AML-193 (cell line): ENCODE results near the gene TUBB2A.

Experiments
- DNase-seq, 2 experiments: peaks; one replicate each; lab custom pipeline; 2025; lab: John Stamatoyannopoulos, UW

The TUBB2A gene

DNA sequence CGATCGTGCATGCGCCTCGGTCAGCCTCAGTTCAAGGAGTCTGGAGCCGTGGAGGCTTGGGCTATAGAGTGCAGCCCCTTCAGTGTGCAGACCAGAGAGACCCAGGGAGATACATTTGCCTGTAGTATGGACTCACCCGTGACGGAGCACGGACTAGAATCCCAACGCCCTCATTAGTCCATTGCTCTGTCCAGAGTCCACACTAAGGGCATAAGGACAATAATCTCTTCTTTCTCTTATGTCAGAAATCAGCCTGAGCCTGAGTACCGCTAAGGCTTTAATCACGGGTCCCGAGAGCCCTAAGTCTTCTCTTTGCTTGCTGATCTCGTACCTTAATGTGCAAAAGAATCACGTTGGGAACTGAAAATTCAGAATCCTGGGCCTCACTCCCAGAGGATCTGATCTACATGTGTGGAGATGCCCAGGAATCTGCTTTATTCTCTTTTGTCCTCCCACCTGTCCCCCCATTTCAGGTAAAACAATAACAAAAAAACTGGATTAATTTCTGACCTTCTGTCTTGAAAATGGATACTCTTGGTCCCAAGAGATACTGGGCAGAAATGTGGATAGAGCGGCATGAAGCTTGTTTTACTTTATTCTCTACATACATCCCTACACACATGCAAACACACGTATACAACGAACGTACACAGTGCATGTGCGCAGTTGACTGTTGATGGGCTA lies 38.2 kb downstream of the TUBB2A start:
- DNase-seq, result no peak

DNA sequence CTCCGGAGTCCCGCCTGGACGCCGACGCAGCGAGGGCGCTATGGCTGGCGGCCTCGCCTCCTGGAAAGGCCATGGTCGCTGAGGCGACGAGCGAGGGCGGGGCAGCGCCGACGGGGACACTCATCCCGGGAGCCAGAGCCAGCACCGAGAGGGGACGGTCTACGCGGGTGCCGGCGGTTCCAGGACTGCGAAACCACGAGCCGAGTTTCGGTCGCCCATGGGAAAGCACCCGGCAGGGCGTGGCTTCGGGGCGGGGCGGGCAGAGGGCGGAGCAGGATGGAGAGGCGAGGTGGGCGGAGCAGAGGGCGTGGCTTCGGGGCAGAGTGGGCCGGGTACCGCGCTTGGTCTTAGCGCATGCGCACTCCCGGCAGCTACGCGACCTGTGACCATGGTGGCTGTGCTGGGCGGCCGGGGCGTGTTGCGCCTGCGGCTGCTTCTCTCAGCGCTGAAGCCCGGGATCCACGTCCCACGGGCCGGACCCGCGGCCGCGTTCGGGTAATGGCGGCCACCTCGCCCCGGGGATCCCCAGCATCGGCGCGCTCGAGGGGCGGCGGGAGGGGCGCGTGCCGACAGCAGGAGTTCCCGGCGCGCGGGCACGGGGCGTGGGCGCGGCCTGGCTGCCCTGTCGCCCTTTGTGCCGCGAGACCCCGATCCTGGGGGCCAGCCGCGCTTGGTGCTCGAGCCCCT lies 38.8 kb downstream of the TUBB2A start, which contains the start of gene BPHL:
Gene BPHL (plus strand): TSS at position 359 of the 687 bp plus-strand sequence. CDS start 30 bp downstream, at position 389.
- DNase-seq, result peak; percentile 94 to 95

DNA sequence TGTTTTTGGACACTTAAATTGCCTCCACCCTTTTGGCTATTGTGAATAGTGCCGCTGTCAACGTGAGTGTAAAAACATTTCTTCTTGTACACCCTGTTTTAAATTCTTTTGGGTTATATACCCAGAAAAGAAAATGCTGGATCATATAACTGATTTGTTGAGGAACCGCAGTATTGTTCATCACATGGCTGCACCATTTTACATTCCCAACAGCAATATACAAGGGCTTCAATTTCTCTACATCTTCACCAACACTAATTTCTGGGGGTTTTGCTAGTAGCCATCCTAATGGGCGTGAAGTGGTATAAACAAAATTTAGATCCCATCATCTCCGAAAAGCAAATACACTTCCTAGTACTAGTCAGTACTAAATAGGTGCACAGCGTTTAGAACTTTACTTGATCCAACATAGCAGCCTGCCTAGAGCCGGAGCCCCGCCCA lies 39.4 kb downstream of the TUBB2A start:
- no peak for DNase-seq

- no peak for DNase-seq
These were observed 43.0 kb downstream of the TUBB2A start for GRCh38 chr6:3114377-3114776.

GRCh38 chr6:3109761-3110160 lies 47.6 kb downstream of the TUBB2A start:
- no peak for DNase-seq

DNA sequence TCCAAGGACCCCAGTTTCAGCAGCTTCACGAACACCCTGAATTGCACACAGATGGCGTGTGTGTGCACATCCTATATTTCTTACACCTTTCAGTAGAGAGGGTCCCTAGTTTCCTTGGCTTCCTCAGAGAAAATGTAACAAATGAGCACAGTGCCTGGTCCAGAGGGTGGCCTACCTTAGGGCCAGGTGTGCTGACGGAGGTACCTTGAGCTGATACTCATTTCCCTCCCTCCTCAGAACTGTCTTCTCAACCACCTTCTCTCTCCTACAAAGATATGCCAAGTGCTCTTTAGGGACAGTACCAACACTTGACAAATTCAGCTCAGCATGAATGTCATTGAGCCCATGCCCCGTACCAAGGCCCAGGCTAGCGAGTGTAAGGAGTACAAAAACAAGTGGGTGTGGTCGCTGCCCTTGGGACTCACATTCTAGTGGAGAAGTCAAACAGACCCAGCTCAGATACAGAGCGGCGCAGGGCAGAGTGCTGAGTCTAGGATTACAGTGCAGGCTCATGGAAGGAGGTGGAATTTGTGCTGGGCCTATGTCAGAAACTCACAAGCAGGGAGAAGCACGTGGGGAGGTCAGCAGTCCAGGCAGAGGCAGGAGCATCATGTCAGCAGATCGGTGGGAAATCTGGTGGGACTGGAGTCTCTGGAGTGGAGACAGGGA lies 48.5 kb downstream of the TUBB2A start:
- no peak for DNase-seq
